ENCODE data around the gene ITFG1. TPM values are rescaled to one million over a fixed set of nuclear protein-coding genes. Genes with fewer than 3 reads are reported as not detected.
"Not testable (repeated sequence)": the region's sequence is repeated elsewhere in the genome, so short reads cannot be mapped to it uniquely, and the experiment has no call there.

The ITFG1 gene
- total RNA-seq, 1 donor, result 79.0 TPM

DNA sequence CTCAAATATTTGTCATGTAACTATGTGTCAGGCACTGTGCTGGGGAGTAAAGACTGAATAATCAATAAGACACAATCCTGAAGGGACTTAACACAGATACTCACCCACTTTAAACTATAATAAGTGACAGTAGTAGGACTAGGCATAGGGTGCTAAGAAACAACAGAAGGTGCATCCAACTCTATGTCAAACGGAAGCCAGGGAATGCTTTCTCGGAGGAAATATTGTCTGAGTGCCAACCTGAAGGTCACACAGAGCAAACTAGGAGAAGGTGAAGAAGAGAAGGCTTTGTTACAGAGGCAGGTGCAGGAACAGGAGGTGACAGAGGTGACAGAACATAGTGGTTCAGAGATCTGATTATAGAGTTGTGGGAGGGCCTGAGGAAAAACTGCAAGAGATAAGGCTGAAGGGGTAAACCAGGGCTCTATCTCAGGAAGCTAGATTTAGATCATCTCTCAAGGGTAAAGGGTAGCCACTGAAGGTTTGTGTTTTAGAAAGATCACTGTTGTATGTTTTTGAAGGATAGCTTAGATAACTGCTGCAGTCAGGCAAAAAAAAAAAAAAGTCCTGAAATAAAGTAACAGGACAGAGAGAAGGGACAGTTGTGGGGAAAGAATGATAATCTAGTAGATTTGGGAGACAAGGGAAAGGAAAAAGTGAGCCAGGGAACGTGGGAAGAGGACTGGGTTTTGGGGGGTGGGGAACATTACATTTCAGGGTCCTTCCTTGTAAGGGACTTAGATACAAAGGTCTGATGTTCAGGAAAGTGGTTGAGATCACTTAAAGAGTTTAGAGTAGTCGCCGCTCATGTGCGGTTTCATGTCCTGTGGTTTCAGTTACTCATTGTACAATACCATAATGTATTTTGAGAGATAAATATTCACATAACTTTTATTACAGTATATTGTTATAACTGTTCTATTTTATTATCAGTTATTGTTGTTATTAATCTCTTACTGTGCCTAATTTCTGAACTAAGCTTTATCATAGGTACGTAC lies 231.5 kb downstream of the ITFG1 start:
- no peak overlapping the region for H3K4me3 ChIP-seq (ENCODE audit: low read depth, low read length)
- no peak for DNase-seq (ENCODE audit: low read depth)
- TF ChIP-seq, protein P1, sequence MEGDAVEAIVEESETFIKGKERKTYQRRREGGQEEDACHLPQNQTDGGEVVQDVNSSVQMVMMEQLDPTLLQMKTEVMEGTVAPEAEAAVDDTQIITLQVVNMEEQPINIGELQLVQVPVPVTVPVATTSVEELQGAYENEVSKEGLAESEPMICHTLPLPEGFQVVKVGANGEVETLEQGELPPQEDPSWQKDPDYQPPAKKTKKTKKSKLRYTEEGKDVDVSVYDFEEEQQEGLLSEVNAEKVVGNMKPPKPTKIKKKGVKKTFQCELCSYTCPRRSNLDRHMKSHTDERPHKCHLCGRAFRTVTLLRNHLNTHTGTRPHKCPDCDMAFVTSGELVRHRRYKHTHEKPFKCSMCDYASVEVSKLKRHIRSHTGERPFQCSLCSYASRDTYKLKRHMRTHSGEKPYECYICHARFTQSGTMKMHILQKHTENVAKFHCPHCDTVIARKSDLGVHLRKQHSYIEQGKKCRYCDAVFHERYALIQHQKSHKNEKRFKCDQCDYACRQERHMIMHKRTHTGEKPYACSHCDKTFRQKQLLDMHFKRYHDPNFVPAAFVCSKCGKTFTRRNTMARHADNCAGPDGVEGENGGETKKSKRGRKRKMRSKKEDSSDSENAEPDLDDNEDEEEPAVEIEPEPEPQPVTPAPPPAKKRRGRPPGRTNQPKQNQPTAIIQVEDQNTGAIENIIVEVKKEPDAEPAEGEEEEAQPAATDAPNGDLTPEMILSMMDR (IDR thresholded peaks at IDR 0.05; ENCODE audit: insufficient read depth, low read depth, low read length), result no peak

DNA sequence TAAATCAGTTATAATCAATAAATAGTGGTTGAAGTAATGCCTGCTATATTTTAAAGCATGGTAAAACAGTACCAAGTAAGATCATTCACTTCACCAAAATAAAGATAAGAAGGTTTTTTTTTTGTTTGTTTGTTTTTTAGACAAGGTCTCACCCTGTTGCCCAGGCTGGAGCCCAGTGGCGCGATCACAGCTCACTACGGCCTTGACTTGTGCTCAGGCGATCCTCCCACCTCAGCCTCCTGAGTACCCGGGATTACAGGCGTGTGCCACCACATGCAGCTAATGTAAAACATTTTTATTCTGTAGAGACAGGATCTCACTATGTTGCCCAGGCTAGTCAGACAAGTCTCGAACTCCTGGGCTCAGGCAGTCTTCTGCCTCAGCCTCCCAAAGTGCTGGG lies 232.6 kb downstream of the ITFG1 start:
- no peak for DNase-seq (ENCODE audit: low read depth)
- H3K4me3 ChIP-seq (ENCODE audit: low read depth, low read length), result no peak overlapping the region
- TF ChIP-seq, protein P1 (IDR thresholded peaks at IDR 0.05; ENCODE audit: insufficient read depth, low read depth, low read length), result no peak

DNA sequence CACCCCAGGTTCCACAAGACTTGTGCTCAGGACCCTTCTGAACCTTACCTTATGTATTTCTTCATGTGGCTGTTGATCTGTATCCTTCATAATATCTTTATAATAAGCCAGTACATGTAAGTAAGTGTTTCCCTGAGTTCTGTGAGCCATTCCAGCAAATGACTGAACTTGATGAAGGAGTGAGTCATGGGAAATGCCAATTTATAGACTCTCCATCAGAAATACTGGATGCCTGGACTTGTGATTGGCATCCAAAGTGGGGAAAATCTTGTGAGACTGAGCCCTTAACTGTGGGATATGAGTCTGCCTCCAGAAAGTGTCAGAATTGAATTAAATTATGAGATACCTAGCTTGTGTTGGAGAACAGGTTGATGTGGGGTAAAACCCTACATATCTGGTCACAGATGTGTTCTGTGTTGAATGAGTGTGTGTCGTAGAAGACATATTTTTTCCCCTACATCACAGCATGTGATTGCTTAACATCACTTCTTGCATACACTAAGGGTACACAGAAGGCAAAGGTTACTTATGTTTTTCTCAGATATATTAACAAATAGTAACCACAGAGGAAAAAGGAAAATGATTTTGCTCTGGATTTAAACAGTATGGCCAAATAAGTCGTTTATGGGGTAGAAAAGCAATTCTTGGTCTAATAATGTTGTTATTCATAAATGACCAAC lies 247.0 kb downstream of the ITFG1 start:
- no peak overlapping the region for H3K4me3 ChIP-seq (ENCODE audit: low read depth, low read length)
- peak; percentile 68 for DNase-seq (ENCODE audit: low read depth)
- TF ChIP-seq, protein P1 (IDR thresholded peaks at IDR 0.05; ENCODE audit: insufficient read depth, low read depth, low read length), result no peak

DNA sequence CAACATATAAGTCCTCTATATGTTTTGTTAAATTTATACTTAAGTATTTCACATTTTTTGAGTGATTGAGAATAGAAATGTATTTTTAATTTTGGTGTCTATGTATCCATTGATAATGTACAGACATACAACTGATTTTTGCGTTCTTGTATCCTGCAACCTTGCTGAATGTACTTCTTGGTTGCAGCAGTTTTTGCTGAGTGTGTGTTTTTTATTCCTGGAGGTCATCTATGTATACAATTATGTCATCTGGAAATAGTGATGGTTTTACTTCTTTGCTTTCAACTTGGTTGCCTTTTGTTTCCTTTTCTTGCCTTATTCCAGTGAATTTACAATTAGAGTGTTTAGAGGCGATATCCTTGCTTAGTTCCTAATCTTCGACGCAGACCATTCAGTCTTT lies 249.6 kb downstream of the ITFG1 start:
- DNase-seq (ENCODE audit: low read depth), result peak; percentile 24
- no peak overlapping the region for H3K4me3 ChIP-seq (ENCODE audit: low read depth, low read length)
- TF ChIP-seq, protein P1 (IDR thresholded peaks at IDR 0.05; ENCODE audit: insufficient read depth, low read depth, low read length), result no peak

DNA sequence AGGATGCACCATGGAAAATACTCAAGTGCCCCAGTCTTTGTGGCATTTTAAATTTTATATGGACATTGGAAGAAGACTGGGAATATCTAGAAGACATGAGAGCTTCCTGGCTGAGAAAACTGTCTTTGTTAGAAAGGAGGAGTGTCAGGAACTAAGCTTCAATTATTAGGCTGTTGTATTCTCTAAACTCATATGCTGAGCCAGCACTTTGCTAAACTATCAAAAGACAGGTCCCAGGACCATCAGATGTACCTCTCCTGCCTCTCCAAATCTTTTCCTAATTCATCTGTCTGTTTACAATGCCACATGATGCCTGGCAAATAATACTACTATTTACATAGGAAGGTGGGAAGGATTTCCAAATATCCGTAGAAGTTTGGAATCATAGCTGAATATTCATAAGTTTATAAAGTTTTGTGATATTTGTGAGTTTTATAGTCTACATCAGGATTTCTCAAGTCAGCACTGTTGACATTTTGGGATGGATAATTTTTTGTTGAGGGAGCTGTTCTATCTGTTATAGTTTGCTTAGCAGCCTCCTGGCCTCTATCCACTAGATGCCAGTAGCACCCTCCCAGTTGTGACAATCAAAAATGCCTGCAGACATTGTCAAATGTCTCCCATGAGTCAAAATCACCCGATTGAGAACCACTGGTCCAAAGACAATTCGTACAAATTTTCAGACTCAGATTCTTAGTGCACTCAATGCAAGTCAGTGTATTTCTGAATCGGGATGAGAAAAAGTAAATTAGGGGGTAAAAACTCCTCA lies 255.9 kb downstream of the ITFG1 start:
- H3K4me3 ChIP-seq (ENCODE audit: low read depth, low read length), result no peak overlapping the region
- TF ChIP-seq, protein P1 (IDR thresholded peaks at IDR 0.05; ENCODE audit: insufficient read depth, low read depth, low read length), result no peak
- DNase-seq (ENCODE audit: low read depth), result no peak

DNA sequence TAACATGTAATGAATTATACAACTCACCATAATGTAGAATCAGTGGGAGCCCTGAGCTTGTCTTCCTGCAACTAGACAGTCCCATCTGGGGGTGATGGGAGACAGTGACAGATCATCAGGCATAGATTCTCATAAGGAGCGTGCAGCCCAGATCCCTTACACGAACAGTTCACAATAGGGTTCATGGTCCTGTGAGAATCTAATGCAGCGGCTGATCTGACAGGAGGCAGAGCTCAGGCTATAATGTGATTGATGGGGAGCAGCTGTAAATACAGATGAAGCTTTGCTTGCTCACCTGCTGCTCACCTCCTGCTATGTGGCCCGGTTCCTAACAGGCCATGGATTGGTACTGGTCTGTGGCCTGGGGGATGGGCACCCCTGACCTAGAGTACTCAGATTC lies 257.4 kb downstream of the ITFG1 start:
- DNase-seq (ENCODE audit: low read depth); H3K4me3 ChIP-seq (ENCODE audit: low read depth, low read length): not testable (repeated sequence)
